HG02852 (cell line): ENCODE measurements around the gene DNMT1.
"Not testable (repeated sequence)": the region's sequence is repeated elsewhere in the genome, so short reads cannot be mapped to it uniquely, and the experiment has no call there.

Experiments used
- ATAC-seq: cut with Tn5 transposase; IDR thresholded peaks from one replicate; pipeline ENCODE4 v1.9.1; 2021; ENCODE audit warnings: mild to moderate bottlenecking, moderate library complexity; ENCODE audit not compliant: unreplicated experiment

DNMT1 gene

GRCh38 chr19:10222201-10222890, 27.6 kb upstream of the DNMT1 start:
- ATAC-seq = no peak

- no peak for ATAC-seq
Measured at GRCh38 chr19:10220695-10221094, 25.9 kb upstream of the DNMT1 start.

- no peak for ATAC-seq
Measured at GRCh38 chr19:10219678-10220077, 24.9 kb upstream of the DNMT1 start.

GRCh38 chr19:10217085-10217484, 22.3 kb upstream of the DNMT1 start:
- ATAC-seq = no peak

- ATAC-seq = no peak
Measured at GRCh38 chr19:10214784-10215183, 20.0 kb upstream of the DNMT1 start.

GRCh38 chr19:10211691-10212090, 16.9 kb upstream of the DNMT1 start:
- no peak for ATAC-seq

GRCh38 chr19:10211061-10211460, 16.3 kb upstream of the DNMT1 start:
- no peak for ATAC-seq

- ATAC-seq = no peak
Measured at GRCh38 chr19:10209315-10209714, 14.6 kb upstream of the DNMT1 start.

GRCh38 chr19:10207026-10207425, 12.3 kb upstream of the DNMT1 start:
- no peak for ATAC-seq

- ATAC-seq = no peak
Measured at GRCh38 chr19:10206226-10206885, 11.6 kb upstream of the DNMT1 start.

GRCh38 chr19:10205636-10206035, 10.9 kb upstream of the DNMT1 start:
- ATAC-seq = no peak

GRCh38 chr19:10203686-10204085, 8.9 kb upstream of the DNMT1 start:
- no peak for ATAC-seq

GRCh38 chr19:10201176-10201575, 6.4 kb upstream of the DNMT1 start:
- no peak for ATAC-seq

GRCh38 chr19:10200101-10200500, 5.3 kb upstream of the DNMT1 start:
- ATAC-seq = not testable (repeated sequence)

- not testable (repeated sequence) for ATAC-seq
Measured at GRCh38 chr19:10198889-10199644, 4.3 kb upstream of the DNMT1 start.

- ATAC-seq = peak; percentile 18
Measured at GRCh38 chr19:10195199-10195519, 406 bp upstream of the DNMT1 start.

- peak; percentile 13 for ATAC-seq
Measured at GRCh38 chr19:10193790-10194499, 808 bp downstream of the DNMT1 start.

- ATAC-seq = no peak
Measured at GRCh38 chr19:10192922-10193321, 1.8 kb downstream of the DNMT1 start.

- ATAC-seq = no peak
Measured at GRCh38 chr19:10191347-10191746, 3.4 kb downstream of the DNMT1 start.

GRCh38 chr19:10190026-10190425, 4.7 kb downstream of the DNMT1 start:
- no peak for ATAC-seq

- no peak for ATAC-seq
Measured at GRCh38 chr19:10189616-10190015, 5.1 kb downstream of the DNMT1 start.
